Vagina (tissue), 2 donors: ENCODE measurements around the gene NCOA7. TPM values are rescaled to one million over a fixed set of nuclear protein-coding genes. Genes with fewer than 3 reads are reported as not detected.

Experiments
- DNase-seq, 2 donors: peaks; one replicate each; pipeline ENCODE4 v3.0.0-alpha.2; 2017; ENCODE audit errors: extremely low spot score in 2 of 2
- H3K27ac ChIP-seq: fragments of 200-600 bp; sonication (generic); one replicate; pipeline ENCODE4 v1.5.1; 2019
- H3K27me3 ChIP-seq: fragments of 200-600 bp; sonication (generic); one replicate; pipeline ENCODE4 v1.5.1; 2019
- H3K36me3 ChIP-seq, 2 donors: fragments of 200-600 bp; sonication (generic); one replicate each; pipeline ENCODE4 v1.5.1; 2017 to 2019
- H3K4me1 ChIP-seq: fragments of 200-600 bp; sonication (generic); one replicate; pipeline ENCODE4 v1.5.1; 2019
- H3K4me3 ChIP-seq, 2 donors: fragments of 200-600 bp; sonication (generic); 1 replicate in 1 of 2; 2 replicates in 1 of 2; pipeline ENCODE4 v1.5.1; 2016 to 2019
- H3K9me3 ChIP-seq: fragments of 200-600 bp; sonication (generic); one replicate; pipeline ENCODE4 v1.5.1; 2019
- POLR2A ChIP-seq, 2 donors: fragments of 450-650 bp; IDR thresholded peaks; one replicate each; pipeline ENCODE4 v1.6.1; 2017; ENCODE audit warnings: antibody characterized with exemption in 2 of 2, mild to moderate bottlenecking in 2 of 2, moderate library complexity in 2 of 2
- POLR2AphosphoS5 ChIP-seq, 2 donors: sonication (generic); formaldehyde crosslinking; IDR thresholded peaks; one replicate each; pipeline ENCODE4 v1.9.0; 2017; ENCODE audit warnings: antibody characterized with exemption in 2 of 2, mild to moderate bottlenecking in 2 of 2, low read depth in 1 of 2; ENCODE audit not compliant: insufficient read depth in 1 of 2
- intact Hi-C: fragments of 100-400 bp; cut with DNase I; formaldehyde crosslinking; loops from one replicate; pipeline ENCODE4 v1.15.1; 2023
- total RNA-seq: library from RNA; depleted of rRNA; stranded (reverse); fragments of >200 nt; gene quantifications from one replicate; pipeline ENCODE4 v1.2.3, GENCODE V29; 2016
- TF ChIP-seq, protein P1 (sequence below), 3 experiments: fragments of 450-650 bp in 2 of 3; fragments of 200-600 bp in 1 of 3; sonication (generic) in 1 of 3; IDR thresholded peaks; one replicate each; pipeline ENCODE4 v1.5.1; 2017 to 2019; ENCODE audit warnings: antibody characterized with exemption in 3 of 3, mild to moderate bottlenecking in 2 of 3, moderate library complexity in 2 of 3

NCOA7 gene
- total RNA-seq, 1 donor from 2014 or later, result 48.6 TPM

DNA sequence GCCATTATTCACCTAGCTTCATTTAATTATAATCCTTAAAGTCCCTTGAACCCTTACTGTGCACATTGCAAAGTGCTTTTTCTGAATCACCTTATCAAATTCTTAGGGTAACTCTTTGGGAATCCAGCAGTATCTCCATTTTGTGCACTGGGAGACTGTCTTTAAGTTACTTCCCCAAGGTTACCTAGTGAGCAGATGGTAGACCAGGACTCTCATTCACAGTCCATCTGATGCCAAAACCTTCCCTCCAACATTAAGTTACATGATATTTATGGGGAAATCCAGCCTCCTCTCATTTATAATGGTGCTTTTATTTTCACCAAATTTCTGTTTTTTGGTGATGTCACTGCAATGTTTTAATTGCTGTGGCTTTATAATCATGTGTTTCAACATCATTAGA lies 75.7 kb downstream of the NCOA7 start:
- TF ChIP-seq POLR2A (IDR thresholded peaks at IDR 0.05), result no peak
- Histone ChIP-seq H3K27ac (no peak overlapping the region), H3K4me3 (no peak overlapping the region), H3K9me3 (no peaks in the 10 kb centered on the region), H3K27me3 (no peaks in the 10 kb centered on the region), H3K36me3 (no peaks in the 10 kb centered on the region), H3K4me1 (peaks cover 27% of the 10 kb centered on the region)
- DNase-seq, result no peak
- intact Hi-C loops, result no loop called here

DNA sequence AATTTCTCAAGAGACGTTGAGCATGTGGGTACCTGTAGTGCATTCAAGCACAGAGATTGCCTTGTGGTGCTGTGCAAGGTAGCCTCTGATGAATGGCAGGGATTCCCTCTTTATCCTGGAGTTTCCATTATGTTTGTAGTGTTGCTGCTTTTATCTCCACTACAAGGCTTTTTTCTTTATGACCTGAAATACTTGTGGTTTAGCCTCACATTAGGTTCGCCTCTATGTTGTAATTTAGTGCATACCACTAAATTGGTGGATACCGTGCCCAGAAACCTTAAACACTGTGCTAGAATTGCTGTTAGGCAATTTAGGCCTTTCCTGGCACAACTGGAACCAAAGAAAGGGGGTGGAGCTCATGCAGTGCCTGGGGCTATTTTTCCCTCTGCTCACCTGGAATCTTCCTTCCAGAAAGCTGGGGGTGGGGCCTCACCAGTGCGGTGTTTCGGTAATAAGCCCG lies 76.8 kb downstream of the NCOA7 start:
- DNase-seq, result no peak
- no peak overlapping the region for H3K27ac ChIP-seq
- no peaks in the 10 kb centered on the region for H3K9me3 ChIP-seq
- H3K27me3 ChIP-seq, result no peaks in the 10 kb centered on the region
- TF ChIP-seq, protein P1, sequence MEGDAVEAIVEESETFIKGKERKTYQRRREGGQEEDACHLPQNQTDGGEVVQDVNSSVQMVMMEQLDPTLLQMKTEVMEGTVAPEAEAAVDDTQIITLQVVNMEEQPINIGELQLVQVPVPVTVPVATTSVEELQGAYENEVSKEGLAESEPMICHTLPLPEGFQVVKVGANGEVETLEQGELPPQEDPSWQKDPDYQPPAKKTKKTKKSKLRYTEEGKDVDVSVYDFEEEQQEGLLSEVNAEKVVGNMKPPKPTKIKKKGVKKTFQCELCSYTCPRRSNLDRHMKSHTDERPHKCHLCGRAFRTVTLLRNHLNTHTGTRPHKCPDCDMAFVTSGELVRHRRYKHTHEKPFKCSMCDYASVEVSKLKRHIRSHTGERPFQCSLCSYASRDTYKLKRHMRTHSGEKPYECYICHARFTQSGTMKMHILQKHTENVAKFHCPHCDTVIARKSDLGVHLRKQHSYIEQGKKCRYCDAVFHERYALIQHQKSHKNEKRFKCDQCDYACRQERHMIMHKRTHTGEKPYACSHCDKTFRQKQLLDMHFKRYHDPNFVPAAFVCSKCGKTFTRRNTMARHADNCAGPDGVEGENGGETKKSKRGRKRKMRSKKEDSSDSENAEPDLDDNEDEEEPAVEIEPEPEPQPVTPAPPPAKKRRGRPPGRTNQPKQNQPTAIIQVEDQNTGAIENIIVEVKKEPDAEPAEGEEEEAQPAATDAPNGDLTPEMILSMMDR (IDR thresholded peaks at IDR 0.05), result no peak
- TF ChIP-seq POLR2AphosphoS5 (IDR thresholded peaks at IDR 0.05; ENCODE audit: insufficient read depth in 1 of 2, low read depth in 1 of 2), result peak in 1 of 2 donors; percentile 25
- no peak for TF ChIP-seq POLR2A (IDR thresholded peaks at IDR 0.05)
- peaks cover 27% of the 10 kb centered on the region for H3K4me1 ChIP-seq
- no peaks in the 10 kb centered on the region for H3K36me3 ChIP-seq
- no peak overlapping the region for H3K4me3 ChIP-seq
- intact Hi-C loops, result no loop called here

DNA sequence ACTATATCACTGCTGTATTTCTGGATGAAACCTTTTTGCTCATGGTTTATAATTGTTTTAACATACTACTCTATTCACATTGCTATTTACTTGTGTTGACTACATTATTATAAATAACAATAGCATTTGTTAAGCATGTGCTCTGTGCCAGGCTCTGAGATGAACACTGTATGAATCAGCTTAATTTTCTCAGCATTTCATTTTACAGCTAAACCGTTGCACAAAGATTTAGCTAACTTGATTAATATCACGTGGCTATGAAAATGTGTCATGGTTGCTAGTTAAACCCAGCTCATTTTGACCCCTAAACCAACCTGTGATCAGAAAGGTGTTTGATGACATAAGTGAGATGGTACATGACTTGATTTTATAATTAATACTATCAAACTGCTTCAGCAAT lies 77.5 kb downstream of the NCOA7 start:
- H3K27ac ChIP-seq, result no peak overlapping the region
- TF ChIP-seq POLR2A (IDR thresholded peaks at IDR 0.05) (no peak), POLR2AphosphoS5 (IDR thresholded peaks at IDR 0.05; ENCODE audit: insufficient read depth in 1 of 2, low read depth in 1 of 2) (no peak)
- TF ChIP-seq, protein P1 (IDR thresholded peaks at IDR 0.05), result no peak
- H3K36me3 ChIP-seq, result no peaks in the 10 kb centered on the region
- no peak overlapping the region for H3K4me3 ChIP-seq
- peaks cover 27% of the 10 kb centered on the region for H3K4me1 ChIP-seq
- no peak for DNase-seq
- intact Hi-C loops, result no loop called here
- no peaks in the 10 kb centered on the region for H3K9me3 ChIP-seq
- H3K27me3 ChIP-seq, result no peaks in the 10 kb centered on the region

DNA sequence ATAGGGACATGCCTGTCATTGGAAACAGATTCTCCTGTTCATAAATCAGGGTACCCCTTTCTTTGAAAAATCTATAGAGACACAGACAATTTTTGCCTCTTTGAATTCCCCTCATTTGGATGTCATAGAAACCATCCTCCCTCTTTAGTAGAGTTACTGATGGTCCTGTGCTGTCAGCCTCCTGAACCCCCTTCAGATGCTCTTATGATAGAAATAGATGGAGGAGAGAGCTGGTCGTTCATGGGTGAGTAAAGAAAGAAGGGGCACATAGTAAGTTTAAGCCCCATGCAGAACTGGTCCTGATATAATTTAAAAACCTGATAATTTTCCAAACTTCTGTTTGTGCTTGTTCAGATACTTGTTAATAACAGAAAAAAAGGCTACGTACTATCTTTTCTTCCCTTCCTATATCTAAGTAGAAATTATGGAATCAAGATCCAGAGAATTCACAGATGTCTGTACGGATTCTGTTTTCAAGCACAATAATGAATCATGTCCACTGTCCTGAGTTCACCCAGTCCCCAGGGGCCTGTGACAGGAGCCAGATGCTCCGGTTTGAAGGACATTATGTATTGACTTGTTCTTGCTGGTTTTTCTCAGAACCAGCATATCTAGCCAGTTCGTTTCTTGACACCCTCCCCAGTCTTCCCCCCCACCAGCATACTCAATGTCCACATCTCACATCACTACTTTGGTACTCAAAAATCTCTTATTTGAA lies 78.1 kb downstream of the NCOA7 start:
- Histone ChIP-seq H3K4me1 (peaks cover 27% of the 10 kb centered on the region), H3K9me3 (no peaks in the 10 kb centered on the region), H3K27ac (no peak overlapping the region), H3K36me3 (no peaks in the 10 kb centered on the region), H3K27me3 (no peaks in the 10 kb centered on the region), H3K4me3 (no peak overlapping the region)
- intact Hi-C loops, result no loop called here
- TF ChIP-seq POLR2A (IDR thresholded peaks at IDR 0.05) (no peak), POLR2AphosphoS5 (IDR thresholded peaks at IDR 0.05; ENCODE audit: insufficient read depth in 1 of 2, low read depth in 1 of 2) (no peak)
- TF ChIP-seq, protein P1 (IDR thresholded peaks at IDR 0.05), result no peak
- DNase-seq, result no peak

DNA sequence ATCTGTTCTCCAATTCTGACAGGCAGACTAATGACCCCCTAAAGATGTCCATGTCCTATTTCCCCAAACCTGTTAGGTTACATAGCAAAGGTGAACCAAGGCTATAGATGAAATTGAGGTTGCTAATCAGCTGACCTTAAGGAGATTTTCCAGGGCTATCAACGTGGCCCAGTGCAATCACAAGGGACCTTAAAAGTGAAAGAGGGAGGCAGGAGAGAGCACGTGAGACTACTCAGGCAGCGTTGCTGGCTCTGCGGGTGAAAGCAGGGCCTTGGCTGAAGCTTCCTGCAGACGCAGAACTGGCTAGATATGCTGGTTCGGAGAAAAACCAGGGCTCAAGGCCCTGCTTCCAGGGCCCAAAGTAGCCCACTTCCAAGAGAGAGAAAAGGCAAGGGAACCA lies 78.7 kb downstream of the NCOA7 start:
- no peak overlapping the region for H3K27ac ChIP-seq
- no peaks in the 10 kb centered on the region for H3K36me3 ChIP-seq
- peaks cover 27% of the 10 kb centered on the region for H3K4me1 ChIP-seq
- no peaks in the 10 kb centered on the region for H3K27me3 ChIP-seq
- H3K9me3 ChIP-seq, result no peaks in the 10 kb centered on the region
- TF ChIP-seq POLR2AphosphoS5 (IDR thresholded peaks at IDR 0.05; ENCODE audit: insufficient read depth in 1 of 2, low read depth in 1 of 2) (no peak), POLR2A (IDR thresholded peaks at IDR 0.05) (no peak)
- TF ChIP-seq, protein P1 (IDR thresholded peaks at IDR 0.05), result no peak
- intact Hi-C loops, result no loop called here
- DNase-seq, result no peak
- no peak overlapping the region for H3K4me3 ChIP-seq
